Endothelial cell of umbilical vein (primary cell): Measurements from ENCODE around the gene ZNF648. TPM values are rescaled to one million over a fixed set of nuclear protein-coding genes. Genes with fewer than 3 reads are reported as not detected.

Source experiments
- BruUV-seq: library from RNA; stranded (reverse); fragments of 400-500 nt; replicated peaks from 2 replicates; lab custom pipeline; 2021; lab: Mats Ljungman, UMichigan
- CTCF ChIA-PET: fragments of 300-600, 350-600 bp; sonication (Branson Sonifier 250); formaldehyde crosslinking; loops from one replicate; lab custom pipeline; 2021; ENCODE audit warnings: antibody characterized with exemption, inconsistent platforms; lab: Charles Lee
- POLR2A ChIA-PET: fragments of 300-600, 350-600 bp; sonication (Branson Sonifier 250); formaldehyde crosslinking; loops from one replicate; lab custom pipeline; 2021; ENCODE audit warnings: antibody characterized with exemption, inconsistent platforms; lab: Charles Lee
- DNase-seq: peaks from one replicate; pipeline ENCODE4 v3.0.0-alpha.2; 2011; ENCODE audit warnings: low read depth, low spot score
- FAIRE-seq: peaks from 2 replicates; lab custom pipeline; 2011; peaks lifted over from hg19 to GRCh38; lab: Jason Lieb, UNC
- H2AFZ ChIP-seq: 2 replicates; pipeline ENCODE4 v1.6.0; 2012; ENCODE audit warnings: low read depth, low read length, control low read depth, inconsistent platforms
- H3K27ac ChIP-seq: 2 replicates; pipeline ENCODE4 v1.5.1; 2011; ENCODE audit warnings: low read depth, mild to moderate bottlenecking, control low read depth, low read length, moderate library complexity; ENCODE audit not compliant: insufficient read depth
- H3K27me3 ChIP-seq, 2 experiments: 2 replicates each; pipeline versions ENCODE4 v1.6.0 to v1.6.1; 2011; ENCODE audit warnings: low read length in 2 of 2, mixed read lengths in 1 of 2; ENCODE audit not compliant: control insufficient read depth in 2 of 2, insufficient read depth in 2 of 2
- H3K36me3 ChIP-seq, 2 experiments: 2 replicates in 1 of 2; 3 replicates in 1 of 2; pipeline ENCODE4 v1.5.1; 2011; ENCODE audit warnings: low read length in 2 of 2, mild to moderate bottlenecking in 1 of 2, moderate library complexity in 1 of 2; ENCODE audit not compliant: control insufficient read depth in 2 of 2, insufficient read depth in 2 of 2; ENCODE audit errors: extremely low read depth in 1 of 2
- H3K4me1 ChIP-seq: 3 replicates; pipeline ENCODE4 v1.5.1; 2011; ENCODE audit warnings: mild to moderate bottlenecking, low read length; ENCODE audit not compliant: control insufficient read depth, insufficient read depth; ENCODE audit errors: extremely low read depth
- H3K4me2 ChIP-seq: 2 replicates; pipeline ENCODE4 v1.6.1; 2011; ENCODE audit warnings: low read length, control low read depth, mixed read lengths; ENCODE audit not compliant: insufficient read depth
- H3K4me3 ChIP-seq, 3 experiments: fragments of 200-600 bp in 1 of 3; sonication (generic), shearing (Covaris generic) in 1 of 3; replicated peaks in 1 of 3; 2 replicates each; pipeline ENCODE4 v1.5.1; 2011 to 2016; ENCODE audit warnings: control low read depth in 3 of 3, low read length in 3 of 3, mild to moderate bottlenecking in 2 of 3, inconsistent platforms in 1 of 3, low read depth in 1 of 3, moderate library complexity in 1 of 3; ENCODE audit not compliant: insufficient read depth in 1 of 3
- H3K79me2 ChIP-seq: 2 replicates; pipeline ENCODE4 v1.6.0; 2012; ENCODE audit warnings: low read length, inconsistent platforms; ENCODE audit not compliant: control insufficient read depth, insufficient read depth
- H3K9ac ChIP-seq: replicated peaks from 2 replicates; pipeline ENCODE3; 2011; ENCODE audit warnings: low read length, control low read depth; ENCODE audit not compliant: insufficient read depth; ENCODE audit errors: extremely low read depth
- H3K9me1 ChIP-seq: replicated peaks from 3 replicates; pipeline ENCODE4 v1.6.0; 2011; ENCODE audit warnings: mild to moderate bottlenecking, low read length; ENCODE audit not compliant: control insufficient read depth, insufficient read depth; ENCODE audit errors: extremely low read depth
- H3K9me3 ChIP-seq: replicated peaks from 2 replicates; pipeline ENCODE4 v1.5.1; 2012; ENCODE audit warnings: low read length, inconsistent platforms; ENCODE audit not compliant: control insufficient read depth, insufficient read depth
- H4K20me1 ChIP-seq: replicated peaks from 2 replicates; pipeline ENCODE3; 2011; ENCODE audit warnings: mild to moderate bottlenecking, low read length; ENCODE audit not compliant: control insufficient read depth, insufficient read depth; ENCODE audit errors: extremely low read depth
- CTCF ChIP-seq, 2 donors: IDR thresholded peaks; 1 replicate in 1 of 2; 2 replicates in 1 of 2; pipeline ENCODE4 v1.5.1; 2011; ENCODE audit warnings: low read length in 2 of 2, mild to moderate bottlenecking in 2 of 2, moderate library complexity in 2 of 2, control low read depth in 1 of 2, inconsistent platforms in 1 of 2, low read depth in 1 of 2; ENCODE audit not compliant: insufficient read depth in 1 of 2; ENCODE audit errors: extremely low read depth in 1 of 2
- EZH2 ChIP-seq: IDR thresholded peaks from 2 replicates; pipeline ENCODE4 v1.6.1; 2012; ENCODE audit warnings: borderline replicate concordance, low read depth, mild to moderate bottlenecking, moderate library complexity, low read length, inconsistent platforms; ENCODE audit not compliant: severe bottlenecking
- FOS ChIP-seq: IDR thresholded peaks from 2 replicates; pipeline ENCODE4 v1.6.1; 2011; ENCODE audit warnings: mild to moderate bottlenecking, low read length, moderate library complexity, borderline replicate concordance; ENCODE audit not compliant: insufficient read depth
- GATA2 ChIP-seq: IDR thresholded peaks from 2 replicates; pipeline ENCODE4 v1.7.0; 2011; ENCODE audit warnings: low read depth, mild to moderate bottlenecking, moderate library complexity, mixed read lengths, low read length; ENCODE audit not compliant: insufficient read length, insufficient read depth
- JUN ChIP-seq: IDR thresholded peaks from 2 replicates; pipeline ENCODE4 v1.6.1; 2011; ENCODE audit warnings: borderline replicate concordance, low read depth; ENCODE audit not compliant: insufficient read length, insufficient read depth
- MAX ChIP-seq: IDR thresholded peaks from 2 replicates; pipeline ENCODE4 v1.6.1; 2011; ENCODE audit not compliant: insufficient read depth, insufficient read length
- MYC ChIP-seq: IDR thresholded peaks from one replicate; pipeline ENCODE4 v1.6.1; 2011; ENCODE audit warnings: mild to moderate bottlenecking, low read depth, low read length
- POLR2A ChIP-seq: IDR thresholded peaks from 2 replicates; pipeline ENCODE4 v1.6.1; 2012; ENCODE audit warnings: low read depth, mild to moderate bottlenecking, control low read depth, low read length
- POLR2AphosphoS5 ChIP-seq: IDR thresholded peaks from 2 replicates; pipeline ENCODE4 v1.6.1; 2012; ENCODE audit warnings: low read depth, mild to moderate bottlenecking, control low read depth, low read length, moderate library complexity; ENCODE audit not compliant: insufficient read depth
- dilution Hi-C: fragments of 300-500 bp; cut with MboI; formaldehyde crosslinking; loops from one replicate; pipeline ENCODE4 v1.15.0; 2019; ENCODE audit warnings: low sequenced_read_pairs; ENCODE audit not compliant: extremely low pct_ligation_motif_present
- intact Hi-C: fragments of 100-400 bp; cut with micrococcal nuclease; formaldehyde crosslinking; loops from one replicate; pipeline ENCODE4 v1.10.0; 2022
- polyA plus RNA-seq, 4 experiments: library from polyadenylated mRNA; depleted of rRNA in 3 of 4; stranded (reverse) in 3 of 4; unstranded in 1 of 4; fragments of >200 nt; gene quantifications; 2 replicates each; pipeline versions ENCODE4 v1.2.1 to v1.2.3, GENCODE V29; 2011 to 2012; ENCODE audit warnings: missing spikeins in 1 of 4
- total RNA-seq: library from RNA; stranded (reverse); gene quantifications from 2 replicates; pipeline ENCODE4 v1.2.3, GENCODE V29; 2021

ZNF648 gene
- total and polyA plus RNA-seq, 2 donors (not counting 3 experiments of a cell fraction or from before 2014, with no cell fraction given) = not detected

GRCh38 chr1:182041615-182042014 is 19.9 kb downstream of the ZNF648 start:
- no peak for DNase-seq
- H3K4me2 ChIP-seq = no peak overlapping the region
- H3K27ac ChIP-seq = no peak overlapping the region
- no peaks in the 10 kb centered on the region for H3K27me3 ChIP-seq
- H3K9me3 ChIP-seq = no peaks in the 10 kb centered on the region
- BruUV-seq = no TSS peak
- no peak for FAIRE-seq
- H3K9ac ChIP-seq = no peak overlapping the region
- H3K9me1 ChIP-seq = no peaks in the 10 kb centered on the region
- ChIA-PET CTCF (no interaction called here), POLR2A (no interaction called here)
- dilution Hi-C loops (no loop called here), intact Hi-C loops (no loop called here)
- no peaks in the 10 kb centered on the region for H3K79me2 ChIP-seq
- H2AFZ ChIP-seq = no peak overlapping the region
- no peaks in the 10 kb centered on the region for H4K20me1 ChIP-seq
- no peaks in the 10 kb centered on the region for H3K4me1 ChIP-seq
- H3K4me3 ChIP-seq = no peak overlapping the region
- H3K36me3 ChIP-seq = no peaks in the 10 kb centered on the region
- no peak for TF ChIP-seq POLR2AphosphoS5
- TF ChIP-seq MYC = no peak
- TF ChIP-seq MAX = no peak
- TF ChIP-seq POLR2A = no peak
- TF ChIP-seq GATA2 = no peak
- no peak for TF ChIP-seq JUN
- TF ChIP-seq CTCF (IDR thresholded peaks at IDR 0.05; ENCODE audit: extremely low read depth in 1 of 2, insufficient read depth in 1 of 2, low read depth in 1 of 2, low read length in 2 of 2) = no peak
- no peak for TF ChIP-seq EZH2
- no peak for TF ChIP-seq FOS
